H54 (cell line): ENCODE measurements around the gene GFPT2.

Source experiments
- DNase-seq: peaks from one replicate; pipeline ENCODE4 v3.0.0; 2011; ENCODE audit warnings: low spot score, mixed read lengths; ENCODE audit not compliant: insufficient read length
- FAIRE-seq: peaks from 3 replicates; lab custom pipeline; 2011; peaks lifted over from hg19 to GRCh38; lab: Jason Lieb, UNC
- POLR2A ChIP-seq: IDR thresholded peaks from 2 replicates; pipeline ENCODE4 v1.6.1; 2011; ENCODE audit warnings: low read depth, mild to moderate bottlenecking, low read length

Gene GFPT2

GRCh38 chr5:180350711-180351465 lies 2.2 kb downstream of the GFPT2 start:
- FAIRE-seq (no peak), DNase-seq (no peak)
- TF ChIP-seq POLR2A: no peak

GRCh38 chr5:180350296-180350695 lies 2.8 kb downstream of the GFPT2 start:
- FAIRE-seq (no peak), DNase-seq (no peak)
- TF ChIP-seq POLR2A: no peak

- DNase-seq (no peak), FAIRE-seq (no peak)
- no peak for TF ChIP-seq POLR2A
These were observed 3.7 kb downstream of the GFPT2 start for GRCh38 chr5:180349391-180349790.

- FAIRE-seq (no peak), DNase-seq (no peak)
- no peak for TF ChIP-seq POLR2A
These were observed 4.8 kb downstream of the GFPT2 start for GRCh38 chr5:180348336-180348735.

- no peak for DNase-seq
- no peak for FAIRE-seq
- TF ChIP-seq POLR2A: no peak
These were observed 5.4 kb downstream of the GFPT2 start for GRCh38 chr5:180347702-180348101.

GRCh38 chr5:180346358-180346757 lies 6.8 kb downstream of the GFPT2 start:
- no peak for FAIRE-seq
- TF ChIP-seq POLR2A: no peak

GRCh38 chr5:180345781-180346180 lies 7.4 kb downstream of the GFPT2 start:
- DNase-seq: no peak
- TF ChIP-seq POLR2A: no peak
- FAIRE-seq: no peak

More at GRCh38 chr5:180346358-180346757, 6.8 kb downstream of the GFPT2 start:
- no peak for DNase-seq

- DNase-seq (no peak), FAIRE-seq (no peak)
- TF ChIP-seq POLR2A: no peak
These were observed 8.0 kb downstream of the GFPT2 start for GRCh38 chr5:180345186-180345585.

- FAIRE-seq (no peak), DNase-seq (no peak)
- TF ChIP-seq POLR2A: no peak
These were observed 8.5 kb downstream of the GFPT2 start for GRCh38 chr5:180344696-180344999.

- TF ChIP-seq POLR2A: no peak
- no peak for DNase-seq
These were observed 9.1 kb downstream of the GFPT2 start for GRCh38 chr5:180343831-180344695.

GRCh38 chr5:180343110-180343830 lies 9.9 kb downstream of the GFPT2 start:
- no peak for FAIRE-seq
- DNase-seq: peak; percentile 64
- TF ChIP-seq POLR2A: no peak

More at GRCh38 chr5:180343831-180344695, 9.1 kb downstream of the GFPT2 start:
- no peak for FAIRE-seq

- DNase-seq: no peak
These were observed 11.5 kb downstream of the GFPT2 start for GRCh38 chr5:180341595-180341994.

GRCh38 chr5:180340856-180341255 lies 12.3 kb downstream of the GFPT2 start:
- no peak for TF ChIP-seq POLR2A
- DNase-seq (no peak), FAIRE-seq (no peak)

More at GRCh38 chr5:180341595-180341994, 11.5 kb downstream of the GFPT2 start:
- FAIRE-seq: no peak
- no peak for TF ChIP-seq POLR2A

GRCh38 chr5:180339583-180340183 lies 13.5 kb downstream of the GFPT2 start:
- DNase-seq (no peak), FAIRE-seq (no peak)
- TF ChIP-seq POLR2A: no peak
